Stimulated activated effector memory CD8-positive, alpha-beta T cell treated with anti-CD3 and anti-CD28 coated beads, Interleukin-12 subunit alpha, Interleukin-12 subunit beta, amount 100 ng/mL, for 72 hours (primary cell): ENCODE data around the gene BTBD9.

ENCODE experiments used
- ATAC-seq: fragments of 150-1000 bp; cut with Tn5 transposase; 2 replicates; pipeline ENCODE4 v1.10.0; 2021
- DNase-seq, 2 donors: peaks; one replicate each; pipeline ENCODE4 v3.0.0; 2021 to 2022; ENCODE audit warnings: low spot score in 2 of 2
- H3K27ac Mint-ChIP-seq: one replicate; pipeline ENCODE4 v1.8.0; 2022; ENCODE audit warnings: mild to moderate bottlenecking, mixed read lengths
- H3K36me3 Mint-ChIP-seq: one replicate; pipeline ENCODE4 v1.8.0; 2022; ENCODE audit warnings: mild to moderate bottlenecking, mixed read lengths
- H3K4me1 Mint-ChIP-seq: one replicate; pipeline ENCODE4 v1.8.0; 2022; ENCODE audit warnings: mixed read lengths
- H3K4me3 Mint-ChIP-seq: one replicate; pipeline ENCODE4 v1.8.0; 2022; ENCODE audit warnings: mild to moderate bottlenecking, mixed read lengths
- H3K9me3 Mint-ChIP-seq: one replicate; pipeline ENCODE4 v1.8.0; 2022; ENCODE audit warnings: mixed read lengths

The BTBD9 gene

GRCh38 chr6:38215225-38215624 is 424.5 kb downstream of the BTBD9 start:
- Mint-ChIP-seq H3K9me3 (no peaks in the 10 kb centered on the region), H3K27ac (no peak overlapping the region), H3K4me1 (peaks cover 2% of the 10 kb centered on the region), H3K36me3 (no peaks in the 10 kb centered on the region), H3K4me3 (no peak overlapping the region)
- DNase-seq (no peak), ATAC-seq (no peak)

- H3K36me3 Mint-ChIP-seq, result no peaks in the 10 kb centered on the region
- peaks cover 13% of the 10 kb centered on the region for H3K4me1 Mint-ChIP-seq
- no peaks in the 10 kb centered on the region for H3K9me3 Mint-ChIP-seq
- H3K27ac Mint-ChIP-seq, result no peak overlapping the region
- no peak for DNase-seq
- no peak for ATAC-seq
- H3K4me3 Mint-ChIP-seq, result no peak overlapping the region
These were observed 425.6 kb downstream of the BTBD9 start for GRCh38 chr6:38214159-38214558.

DNA sequence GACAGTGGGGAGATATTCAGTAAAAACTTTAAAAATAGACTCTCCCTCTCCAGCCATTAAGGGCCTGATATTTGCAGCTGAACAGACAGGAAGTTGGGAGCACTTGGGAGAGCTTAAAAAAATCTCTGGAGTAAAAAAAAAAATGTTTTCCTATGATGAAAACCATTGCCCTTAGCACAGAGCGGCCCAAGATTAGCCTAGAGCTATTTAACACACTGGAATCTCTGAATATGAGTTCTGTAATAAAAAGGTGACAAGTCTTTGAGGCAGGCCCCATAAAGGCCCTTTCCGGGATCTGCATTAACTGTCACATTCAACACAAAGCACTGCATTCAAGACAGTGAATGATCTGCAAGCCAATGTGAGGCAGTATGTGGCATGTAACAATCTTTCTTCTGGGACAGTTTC is 426.5 kb downstream of the BTBD9 start:
- no peak for ATAC-seq
- Mint-ChIP-seq H3K27ac (no peak overlapping the region), H3K4me3 (no peak overlapping the region), H3K36me3 (no peaks in the 10 kb centered on the region), H3K9me3 (no peaks in the 10 kb centered on the region), H3K4me1 (peaks cover 17% of the 10 kb centered on the region)
- no peak for DNase-seq

- H3K27ac Mint-ChIP-seq, result no peak overlapping the region
- H3K4me3 Mint-ChIP-seq, result no peak overlapping the region
- no peaks in the 10 kb centered on the region for H3K36me3 Mint-ChIP-seq
- H3K4me1 Mint-ChIP-seq, result peaks cover 17% of the 10 kb centered on the region
- no peaks in the 10 kb centered on the region for H3K9me3 Mint-ChIP-seq
- ATAC-seq, result no peak
- DNase-seq, result no peak
These were observed 427.1 kb downstream of the BTBD9 start for GRCh38 chr6:38212579-38212978.

DNA sequence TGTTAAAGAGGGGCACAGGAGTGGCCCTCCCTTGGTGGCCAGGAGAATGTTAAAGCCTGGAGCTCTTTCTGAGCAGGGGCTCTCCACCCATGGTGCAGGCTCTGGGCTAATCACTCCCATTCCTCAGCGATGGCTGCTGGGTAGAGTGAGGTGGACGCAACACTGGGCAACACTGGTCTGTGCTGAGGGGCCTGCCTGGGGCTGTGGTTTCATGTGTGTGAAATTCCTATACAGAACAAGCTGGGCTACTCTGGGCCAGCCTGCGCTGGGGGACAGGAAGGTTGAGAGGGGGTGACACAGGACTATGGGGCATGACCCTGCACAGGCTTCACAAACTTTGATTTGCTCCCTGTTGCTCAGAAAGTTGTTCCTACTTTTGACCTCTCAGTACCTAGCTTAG is 427.6 kb downstream of the BTBD9 start:
- Mint-ChIP-seq H3K9me3 (no peaks in the 10 kb centered on the region), H3K27ac (no peak overlapping the region), H3K4me3 (no peak overlapping the region), H3K36me3 (no peaks in the 10 kb centered on the region), H3K4me1 (peaks cover 17% of the 10 kb centered on the region)
- no peak for DNase-seq
- ATAC-seq, result no peak

GRCh38 chr6:38209371-38210260 is 430.1 kb downstream of the BTBD9 start:
- Mint-ChIP-seq H3K27ac (peak overlapping the region; percentile 69), H3K9me3 (no peaks in the 10 kb centered on the region), H3K4me1 (peaks cover 17% of the 10 kb centered on the region), H3K36me3 (no peaks in the 10 kb centered on the region), H3K4me3 (no peak overlapping the region)
- no peak for ATAC-seq
- DNase-seq, result no peak

DNA sequence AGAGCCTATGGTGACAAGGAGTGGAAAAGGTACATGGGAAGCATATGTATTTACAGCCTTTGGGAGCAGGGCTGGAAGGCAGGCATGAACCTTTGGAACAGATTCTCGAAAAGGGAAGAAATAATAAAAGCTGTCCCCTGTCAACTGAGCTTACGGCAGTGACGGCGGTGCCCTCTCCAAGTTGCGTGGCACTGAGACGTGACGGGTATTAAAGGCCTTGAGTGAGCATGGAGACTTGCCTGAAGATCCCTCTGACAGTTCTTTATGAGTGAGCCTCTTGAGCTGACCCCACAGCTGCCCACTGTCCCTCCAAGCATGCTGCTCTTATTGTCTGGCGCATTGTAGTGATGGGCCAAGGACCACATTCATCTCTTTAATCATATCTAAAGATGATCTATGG is 431.7 kb downstream of the BTBD9 start:
- DNase-seq, result no peak
- ATAC-seq, result no peak
- peaks cover 17% of the 10 kb centered on the region for H3K4me1 Mint-ChIP-seq
- no peak overlapping the region for H3K27ac Mint-ChIP-seq
- no peaks in the 10 kb centered on the region for H3K9me3 Mint-ChIP-seq
- no peaks in the 10 kb centered on the region for H3K36me3 Mint-ChIP-seq
- H3K4me3 Mint-ChIP-seq, result no peak overlapping the region

DNA sequence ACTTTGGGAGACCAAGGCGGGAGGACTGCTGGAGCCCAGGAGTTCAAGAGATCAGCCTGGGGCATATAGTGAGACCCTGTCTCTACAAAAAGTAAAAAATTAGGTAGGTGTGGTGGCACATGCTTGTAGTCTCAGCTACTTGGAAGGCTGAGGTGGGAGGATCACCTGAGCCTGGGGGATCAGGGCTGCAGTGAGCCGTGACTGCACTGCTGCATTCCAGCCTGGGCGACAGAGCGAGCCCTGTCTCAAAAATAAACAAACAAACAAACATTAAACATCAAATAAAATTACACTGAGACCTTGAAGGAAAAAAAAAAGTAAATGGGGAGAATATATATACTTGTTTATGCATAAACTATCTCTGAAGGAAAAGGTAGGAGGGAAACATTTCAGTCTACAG is 432.4 kb downstream of the BTBD9 start:
- H3K27ac Mint-ChIP-seq, result no peak overlapping the region
- DNase-seq (no peak), ATAC-seq (no peak)
- H3K4me3 Mint-ChIP-seq, result no peak overlapping the region
- H3K4me1 Mint-ChIP-seq, result peaks cover 17% of the 10 kb centered on the region
- H3K36me3 Mint-ChIP-seq, result no peaks in the 10 kb centered on the region
- no peaks in the 10 kb centered on the region for H3K9me3 Mint-ChIP-seq

GRCh38 chr6:38198219-38198618 is 441.5 kb downstream of the BTBD9 start:
- Mint-ChIP-seq H3K27ac (no peak overlapping the region), H3K9me3 (no peaks in the 10 kb centered on the region), H3K4me1 (no peaks in the 10 kb centered on the region), H3K36me3 (no peaks in the 10 kb centered on the region), H3K4me3 (no peak overlapping the region)
- DNase-seq (no peak), ATAC-seq (no peak)

DNA sequence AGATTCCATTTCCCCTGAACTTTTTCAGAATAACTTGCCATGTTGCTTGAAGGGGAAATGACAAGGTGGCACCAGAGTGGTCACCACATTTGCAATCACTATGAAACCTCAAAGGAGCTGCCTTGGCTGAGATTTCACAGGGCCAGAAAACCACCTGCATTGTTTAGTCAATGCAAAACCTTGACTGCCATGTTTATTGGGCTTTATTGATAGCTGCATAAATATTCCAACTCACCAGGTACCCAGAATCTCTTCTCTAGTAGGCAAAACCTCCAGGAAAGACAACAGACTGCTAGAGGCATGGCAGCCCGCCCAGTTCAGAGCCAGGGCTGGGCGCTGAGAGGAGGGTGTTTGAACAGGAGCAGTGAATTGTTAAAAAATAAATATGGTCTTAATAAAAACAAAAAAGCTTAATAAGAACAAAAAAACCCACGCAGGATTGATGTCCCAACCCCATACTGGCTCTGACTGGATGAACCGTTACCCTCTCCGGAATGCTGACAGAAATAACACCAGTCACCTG is 444.6 kb downstream of the BTBD9 start:
- Mint-ChIP-seq H3K4me1 (no peaks in the 10 kb centered on the region), H3K27ac (no peak overlapping the region), H3K4me3 (no peak overlapping the region), H3K9me3 (no peaks in the 10 kb centered on the region), H3K36me3 (peaks cover 7% of the 10 kb centered on the region)
- no peak for ATAC-seq
- DNase-seq, result no peak

- H3K27ac Mint-ChIP-seq, result peak overlapping the region; percentile 14
- peaks cover 7% of the 10 kb centered on the region for H3K36me3 Mint-ChIP-seq
- no peaks in the 10 kb centered on the region for H3K9me3 Mint-ChIP-seq
- DNase-seq (no peak), ATAC-seq (no peak)
- no peaks in the 10 kb centered on the region for H3K4me1 Mint-ChIP-seq
- H3K4me3 Mint-ChIP-seq, result no peak overlapping the region
These were observed 445.1 kb downstream of the BTBD9 start for GRCh38 chr6:38194589-38194988.

GRCh38 chr6:38194282-38194572 is 445.5 kb downstream of the BTBD9 start:
- peak overlapping the region; percentile 14 for H3K27ac Mint-ChIP-seq
- DNase-seq (no peak), ATAC-seq (no peak)
- H3K9me3 Mint-ChIP-seq, result no peaks in the 10 kb centered on the region
- peaks cover 7% of the 10 kb centered on the region for H3K36me3 Mint-ChIP-seq
- H3K4me3 Mint-ChIP-seq, result no peak overlapping the region
- no peaks in the 10 kb centered on the region for H3K4me1 Mint-ChIP-seq

- H3K27ac Mint-ChIP-seq, result peak overlapping the region; percentile 14
- H3K4me1 Mint-ChIP-seq, result no peaks in the 10 kb centered on the region
- DNase-seq (no peak), ATAC-seq (no peak)
- H3K36me3 Mint-ChIP-seq, result peaks cover 7% of the 10 kb centered on the region
- no peak overlapping the region for H3K4me3 Mint-ChIP-seq
- H3K9me3 Mint-ChIP-seq, result no peaks in the 10 kb centered on the region
These were observed 446.0 kb downstream of the BTBD9 start for GRCh38 chr6:38193481-38194281.

GRCh38 chr6:38193051-38193450 is 446.7 kb downstream of the BTBD9 start:
- Mint-ChIP-seq H3K27ac (no peak overlapping the region), H3K4me3 (no peak overlapping the region), H3K36me3 (peaks cover 7% of the 10 kb centered on the region), H3K4me1 (no peaks in the 10 kb centered on the region), H3K9me3 (no peaks in the 10 kb centered on the region)
- ATAC-seq, result no peak
- no peak for DNase-seq

- ATAC-seq, result no peak
- H3K4me1 Mint-ChIP-seq, result peaks cover 3% of the 10 kb centered on the region
- H3K36me3 Mint-ChIP-seq, result peaks cover 7% of the 10 kb centered on the region
- H3K4me3 Mint-ChIP-seq, result no peak overlapping the region
- no peak overlapping the region for H3K27ac Mint-ChIP-seq
- H3K9me3 Mint-ChIP-seq, result no peaks in the 10 kb centered on the region
- DNase-seq, result no peak
These were observed 447.2 kb downstream of the BTBD9 start for GRCh38 chr6:38192487-38192886.

GRCh38 chr6:38192011-38192410 is 447.7 kb downstream of the BTBD9 start:
- ATAC-seq, result no peak
- H3K36me3 Mint-ChIP-seq, result peaks cover 7% of the 10 kb centered on the region
- no peak overlapping the region for H3K27ac Mint-ChIP-seq
- H3K4me1 Mint-ChIP-seq, result peaks cover 8% of the 10 kb centered on the region
- DNase-seq, result no peak
- H3K9me3 Mint-ChIP-seq, result no peaks in the 10 kb centered on the region
- H3K4me3 Mint-ChIP-seq, result no peak overlapping the region
